NCI-H510A treated with DMSO at 0.1 percent for 48 hours (cell line): ENCODE results near the gene ARL6IP6.
"Not testable (repeated sequence)": the region's sequence is repeated elsewhere in the genome, so short reads cannot be mapped to it uniquely, and the experiment has no call there.

Experiments used
- DNase-seq: peaks from one replicate; lab custom pipeline; 2025; lab: John Stamatoyannopoulos, UW

Gene ARL6IP6

DNA sequence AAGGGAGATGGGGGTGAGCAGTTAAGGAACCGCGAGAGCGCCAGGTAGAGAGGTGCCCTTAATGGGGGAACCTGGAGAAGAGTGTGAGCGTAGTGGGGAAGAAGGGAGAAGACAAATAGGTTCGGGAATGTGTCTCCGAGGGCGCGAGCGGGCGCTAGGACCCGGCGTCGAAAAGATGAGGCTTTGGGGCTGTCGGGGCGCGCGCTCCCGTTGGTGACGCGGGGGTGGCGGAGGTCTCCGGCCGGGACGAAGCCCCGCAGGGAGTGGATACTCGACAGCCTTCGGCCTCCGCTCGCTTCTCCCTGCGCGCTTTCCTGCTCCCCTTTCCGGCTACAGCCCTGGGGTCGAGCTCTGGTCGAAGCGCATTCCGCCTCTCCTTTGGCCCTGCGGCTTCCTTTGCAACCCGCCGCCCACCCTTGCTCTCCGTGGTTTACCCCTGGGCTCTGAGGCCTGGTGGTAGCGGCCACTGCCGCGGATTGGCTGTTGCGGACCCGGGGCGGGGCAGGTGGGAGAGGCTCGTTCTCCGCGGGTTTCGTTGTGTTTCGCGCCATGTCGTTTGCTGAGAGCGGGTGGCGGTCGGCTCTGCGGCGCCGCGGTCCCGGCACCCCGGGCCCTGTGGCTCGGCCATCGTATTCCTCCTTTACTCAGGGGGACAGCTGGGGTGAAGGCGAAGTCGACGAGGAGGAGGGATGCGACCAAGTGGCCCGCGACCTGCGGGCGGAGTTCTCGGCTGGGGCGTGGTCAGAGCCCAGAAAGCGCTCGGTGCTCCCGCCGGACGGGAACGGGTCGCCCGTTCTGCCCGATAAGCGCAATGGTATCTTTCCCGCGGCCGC is at the start of gene ARL6IP6:
ARL6IP6 (plus strand) TSS at position 545 of the 833 bp plus-strand sequence; CDS start at position 550, 5 bp downstream.
- peak; percentile 88 for DNase-seq

DNA sequence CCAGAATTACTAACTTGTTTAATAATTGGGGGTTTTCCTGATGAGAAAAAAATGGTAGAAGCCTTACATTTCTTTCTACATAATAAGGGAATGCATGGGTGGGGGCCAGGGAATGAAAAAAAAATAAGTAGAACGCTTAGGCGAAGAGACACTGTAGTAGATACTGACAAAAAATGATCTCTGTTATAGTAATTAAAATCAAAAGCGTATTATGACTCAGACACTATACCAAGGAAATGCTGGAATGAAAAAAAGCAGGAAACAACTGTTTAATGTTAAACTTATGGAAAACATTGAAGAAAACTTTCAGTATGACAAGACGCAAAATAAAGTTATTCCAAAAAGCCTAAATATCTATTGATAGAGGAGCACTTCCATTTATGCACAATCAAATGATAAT is 44.1 kb upstream of the ARL6IP6 start:
- no peak for DNase-seq

DNA sequence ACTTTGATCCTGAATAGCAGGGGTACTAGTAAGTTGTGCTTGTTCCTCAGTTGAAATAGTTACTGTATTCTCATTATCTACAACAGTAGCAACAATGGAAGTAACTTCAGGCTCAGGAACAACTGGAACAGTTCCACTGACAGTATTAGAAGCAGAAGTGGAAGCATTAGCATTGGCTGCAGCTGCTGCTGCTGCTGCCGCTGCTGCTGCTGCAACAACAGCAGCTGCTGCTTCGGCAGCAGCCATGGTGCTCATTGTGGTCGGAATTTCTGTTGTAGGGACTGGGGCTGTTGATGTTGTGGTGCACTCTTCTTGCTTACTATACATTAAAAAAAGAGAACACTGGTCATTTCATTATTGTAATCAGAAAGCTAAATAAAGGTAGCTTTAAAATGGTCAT is 42.0 kb upstream of the ARL6IP6 start:
- DNase-seq, result no peak

DNA sequence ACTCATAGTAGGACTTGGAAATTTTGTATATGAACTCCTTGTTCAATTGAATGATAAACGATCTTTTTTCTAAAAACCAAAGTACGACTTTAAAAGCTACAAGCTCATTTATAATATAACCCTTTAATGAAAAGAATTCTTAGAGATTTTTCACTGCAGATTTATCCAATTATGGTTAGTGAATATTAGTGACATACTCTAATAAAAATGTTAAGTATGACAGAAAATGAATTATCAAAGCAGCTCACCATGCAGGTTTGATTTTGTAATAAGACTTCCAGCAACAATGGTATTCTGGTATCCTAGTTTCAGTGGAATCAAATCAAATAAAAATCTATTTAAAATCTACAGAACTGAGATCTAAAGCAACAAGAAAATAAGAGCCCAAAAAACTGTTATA is 39.6 kb upstream of the ARL6IP6 start:
- DNase-seq, result no peak

DNA sequence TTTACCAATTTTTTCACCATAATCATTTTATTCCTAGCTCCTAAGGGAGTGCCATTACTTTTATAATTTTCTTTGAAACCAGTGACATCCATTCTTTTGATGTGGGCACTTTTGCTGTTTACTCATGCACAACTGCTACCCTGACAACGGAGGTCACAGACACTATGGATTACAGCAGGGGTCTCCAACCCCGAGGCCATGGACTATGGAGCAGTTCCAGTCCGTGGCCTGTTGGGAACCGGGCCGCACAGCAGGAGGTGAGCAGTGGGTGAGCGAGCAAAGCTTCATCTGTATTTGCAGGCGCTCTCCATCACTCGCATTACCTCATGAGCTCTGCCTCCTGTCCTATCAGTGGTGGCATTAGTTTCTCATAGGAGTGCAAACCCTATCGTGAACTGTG is 35.8 kb upstream of the ARL6IP6 start:
- no peak for DNase-seq

DNA sequence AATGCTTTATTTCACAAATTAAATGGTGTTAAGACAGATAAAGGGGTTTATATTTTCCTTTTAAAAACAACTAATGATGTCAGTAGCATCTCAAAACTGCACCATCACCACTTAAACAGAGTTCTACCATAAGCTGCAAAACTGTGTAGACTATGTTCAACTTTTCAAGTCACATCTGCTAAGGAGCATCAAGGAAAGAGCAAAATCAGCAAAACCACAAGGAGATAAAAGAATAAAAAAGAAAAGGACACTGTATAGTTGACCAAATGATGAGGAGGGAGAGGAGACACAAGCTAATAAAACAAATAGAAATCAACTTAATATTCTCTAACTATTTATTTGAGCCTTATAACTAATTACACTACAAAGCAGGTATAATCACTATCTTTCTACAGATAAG is 35.0 kb upstream of the ARL6IP6 start:
- no peak for DNase-seq

DNA sequence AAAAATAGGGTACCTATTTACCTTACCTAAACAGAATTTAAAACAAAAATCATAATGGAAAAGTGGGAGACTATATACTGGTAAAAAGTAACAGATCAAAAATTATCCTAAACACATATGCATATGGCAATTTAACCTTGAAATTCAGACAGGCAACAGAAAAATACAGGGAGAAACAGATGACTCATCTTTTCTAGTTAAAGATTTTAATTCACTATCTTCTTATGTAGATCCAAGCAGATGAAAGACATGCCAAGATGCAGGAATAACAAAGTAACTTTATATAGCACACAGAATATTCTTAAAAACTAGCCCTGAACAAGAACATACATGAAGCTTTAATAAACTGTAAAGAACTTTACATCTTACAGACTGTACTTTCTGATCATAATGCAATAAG is 32.1 kb upstream of the ARL6IP6 start:
- DNase-seq, result no peak

DNA sequence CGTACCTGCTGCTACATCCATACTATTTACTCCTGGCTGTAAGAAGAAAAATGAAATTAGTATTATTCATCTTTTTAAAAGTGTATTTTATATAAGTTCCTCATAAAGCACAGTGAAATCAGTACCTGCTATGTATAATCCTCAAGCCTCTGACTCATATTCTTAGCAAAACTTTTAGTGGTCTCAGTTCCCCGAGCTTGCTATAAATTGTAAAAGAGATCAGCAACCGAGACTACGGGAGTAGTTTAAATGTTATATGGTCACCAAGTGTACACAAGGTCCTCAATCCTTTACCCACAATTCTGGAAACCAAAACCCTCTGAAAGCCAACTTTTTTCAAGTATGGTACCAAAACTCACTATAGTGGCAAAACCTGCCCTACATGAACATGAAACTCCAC is 25.4 kb upstream of the ARL6IP6 start:
- DNase-seq, result no peak

DNA sequence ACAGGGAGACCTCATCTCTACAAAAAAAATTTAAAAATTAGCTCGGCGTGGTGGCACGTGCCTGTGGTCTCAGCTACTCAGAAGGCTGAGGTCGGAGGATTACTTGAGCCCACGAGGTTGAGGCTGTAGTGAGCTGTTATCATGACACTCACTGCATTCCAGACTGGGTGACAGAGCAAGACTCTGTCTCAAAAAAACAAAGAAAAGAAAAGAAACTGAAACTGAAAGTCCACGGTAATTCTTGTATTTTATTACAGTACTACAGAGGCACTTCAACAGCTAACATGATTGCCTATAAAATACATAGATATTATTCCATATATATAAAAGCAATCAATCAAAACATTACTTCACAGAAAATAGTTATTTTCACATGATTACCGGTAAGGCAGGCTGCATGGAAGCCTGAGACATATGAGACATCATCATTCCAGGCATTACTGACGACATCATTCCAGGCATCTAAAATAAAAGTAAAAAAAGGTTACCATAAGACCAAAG is 24.2 kb upstream of the ARL6IP6 start:
- DNase-seq, result no peak

DNA sequence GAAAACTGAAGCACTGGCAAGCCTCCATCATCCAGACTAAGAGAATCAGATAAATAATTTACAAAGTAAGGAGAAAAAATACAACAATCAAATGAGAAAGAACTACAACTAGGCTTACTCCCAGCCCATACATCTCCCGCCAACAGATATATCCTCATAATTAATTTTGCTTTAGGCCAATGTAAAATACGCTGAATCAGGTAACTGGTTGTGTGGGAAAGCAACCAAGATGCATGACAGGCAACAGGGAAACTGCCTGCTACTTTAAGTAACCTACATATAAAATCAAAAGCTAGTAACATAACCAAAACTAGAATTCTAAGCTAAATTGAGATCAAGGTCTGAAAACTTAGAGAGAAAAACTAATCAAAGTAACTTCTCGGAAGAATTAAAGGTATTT is 22.7 kb upstream of the ARL6IP6 start:
- DNase-seq, result no peak

DNA sequence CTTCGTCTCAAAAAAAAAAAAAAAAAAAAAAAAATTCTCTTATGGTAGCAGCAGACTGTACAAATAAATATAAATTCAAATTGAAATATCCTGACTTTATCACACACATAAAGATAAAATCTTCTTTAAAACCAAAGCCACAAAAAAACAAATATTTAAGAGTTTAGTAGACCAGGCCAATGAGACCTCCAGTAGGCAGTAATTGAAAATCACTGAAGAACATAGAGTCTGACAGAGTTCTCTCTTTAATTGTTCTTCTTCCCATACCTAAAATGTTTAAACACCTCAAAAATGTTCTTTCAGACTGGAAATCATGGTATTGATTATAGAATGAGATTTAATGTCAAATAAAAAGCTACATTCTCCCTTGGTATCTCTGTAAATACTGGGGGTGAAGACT is 21.9 kb upstream of the ARL6IP6 start:
- no peak for DNase-seq

DNA sequence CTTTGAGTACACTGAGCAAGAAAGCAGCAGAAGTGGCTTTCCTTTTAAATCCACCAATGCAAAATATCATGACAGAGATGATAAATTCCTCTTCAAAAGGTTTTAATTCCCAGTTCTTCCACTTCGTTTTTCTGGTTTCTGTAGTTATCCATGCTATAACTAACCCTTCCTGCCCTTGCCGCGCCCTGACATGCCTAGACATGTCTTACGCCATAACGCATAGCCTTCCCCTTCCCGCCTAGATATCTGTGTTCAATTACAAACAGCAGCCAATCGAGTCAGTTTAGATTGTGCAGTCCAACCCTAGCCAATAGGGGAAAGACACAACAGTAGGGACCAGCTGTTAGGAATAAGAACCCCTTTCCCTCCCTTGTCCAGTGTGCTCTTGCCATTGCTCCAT is 17.2 kb upstream of the ARL6IP6 start:
- DNase-seq, result no peak

DNA sequence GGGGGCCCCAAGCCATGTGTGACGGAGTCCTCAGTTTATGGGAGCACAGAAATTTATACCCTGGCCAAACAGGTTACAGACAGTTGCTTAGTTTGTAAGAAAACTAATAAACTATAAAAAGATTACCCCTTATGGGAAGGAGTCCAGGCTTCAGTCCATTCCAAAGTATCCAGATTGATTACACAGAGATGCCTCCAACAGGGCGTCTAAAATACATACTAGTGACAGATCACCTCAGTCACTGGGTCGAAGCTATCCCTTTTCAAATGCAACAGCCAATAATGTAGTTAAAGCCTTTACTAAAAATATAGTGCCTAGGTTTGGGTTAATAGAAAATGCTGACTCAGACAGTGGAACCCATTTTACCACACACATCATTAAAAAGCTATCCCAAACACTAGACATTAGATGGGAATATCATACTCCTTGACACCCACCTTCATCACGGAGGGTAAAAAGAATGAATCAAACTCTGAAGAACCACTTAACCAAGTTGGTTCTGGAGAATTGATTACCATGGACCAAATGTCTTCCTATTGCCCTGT is 11.9 kb upstream of the ARL6IP6 start:
- no peak for DNase-seq

DNA sequence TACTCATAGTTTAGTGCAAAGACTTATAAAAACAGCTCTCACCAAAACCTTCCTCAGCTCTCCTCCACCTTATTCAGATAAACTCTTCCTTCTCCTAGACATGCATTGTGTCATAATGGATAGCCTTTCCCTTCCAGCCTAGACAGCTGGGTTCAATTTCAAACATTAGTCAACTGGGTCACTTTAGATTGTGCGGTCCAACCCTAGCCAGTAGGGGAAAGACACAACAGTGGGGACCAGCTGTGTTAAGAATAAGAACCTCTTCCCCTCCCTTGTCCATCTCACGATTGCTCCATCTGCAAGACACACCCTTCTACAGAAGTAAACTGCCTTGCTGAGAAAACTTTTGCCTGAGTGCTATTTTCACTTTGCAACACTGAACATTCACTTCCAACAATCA is 9.7 kb upstream of the ARL6IP6 start:
- no peak for DNase-seq

DNA sequence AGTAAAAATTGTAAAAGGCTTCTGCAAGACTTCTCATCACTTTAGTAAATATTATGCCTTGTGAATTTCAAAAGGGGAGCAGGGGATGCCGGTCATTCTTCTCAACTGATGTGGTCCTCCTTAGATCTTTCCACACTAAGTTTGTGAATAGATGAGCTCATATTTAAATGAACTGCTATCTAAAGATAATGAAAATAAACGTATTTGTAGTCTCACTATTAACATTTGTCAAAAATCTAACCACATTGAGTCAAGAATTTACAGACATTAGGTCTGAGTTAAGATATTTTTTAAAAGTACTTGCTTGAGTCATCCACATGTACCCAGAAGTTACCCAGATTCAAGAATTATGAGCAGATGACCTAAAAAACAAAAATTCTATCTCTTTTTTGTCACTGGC is 7.7 kb upstream of the ARL6IP6 start:
- no peak for DNase-seq

DNA sequence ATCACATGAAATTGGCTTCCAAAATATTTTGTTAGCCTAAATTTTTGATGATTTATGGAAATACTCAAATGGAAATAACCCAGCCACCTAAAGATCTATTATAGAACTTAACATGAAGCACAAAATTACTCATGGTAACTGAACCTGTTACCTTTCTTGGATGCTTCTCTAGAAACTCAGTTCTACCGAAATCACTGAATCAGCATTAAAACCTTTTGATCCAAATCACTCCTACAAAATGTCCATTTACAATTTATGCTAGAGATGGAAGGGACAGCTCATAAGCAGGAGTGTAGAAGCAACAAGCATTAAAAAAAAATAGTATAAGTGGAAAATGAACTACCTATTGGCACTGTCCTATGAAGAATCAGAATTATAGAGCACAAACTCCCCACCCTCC is 3.3 kb upstream of the ARL6IP6 start:
- no peak for DNase-seq

DNA sequence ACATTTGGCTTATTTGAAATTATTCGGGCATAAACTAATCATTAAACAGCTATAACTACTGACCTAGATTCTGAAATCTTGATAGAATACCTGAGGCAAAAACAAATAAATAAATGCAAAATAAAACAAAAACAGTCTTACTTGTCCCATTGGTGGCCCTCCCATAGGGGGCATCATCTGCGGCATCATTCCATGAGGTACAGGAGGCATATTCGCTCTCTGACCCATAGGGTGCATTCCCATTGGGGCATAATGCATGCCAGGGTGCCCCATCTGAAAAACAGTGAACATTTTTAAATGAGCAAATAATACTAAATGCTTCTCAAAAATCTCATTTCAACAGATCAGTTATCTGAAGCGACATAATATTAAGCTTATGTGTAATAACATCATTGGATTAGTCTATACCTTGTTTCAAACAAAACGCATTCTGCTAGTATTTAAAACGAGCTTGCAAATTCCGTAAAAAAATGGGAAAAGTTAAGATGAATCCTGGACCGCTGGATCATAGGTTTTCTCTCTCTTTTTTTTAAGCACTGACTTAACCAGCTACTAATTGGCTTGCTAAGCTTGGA is 2.5 kb upstream of the ARL6IP6 start:
- no peak for DNase-seq

DNA sequence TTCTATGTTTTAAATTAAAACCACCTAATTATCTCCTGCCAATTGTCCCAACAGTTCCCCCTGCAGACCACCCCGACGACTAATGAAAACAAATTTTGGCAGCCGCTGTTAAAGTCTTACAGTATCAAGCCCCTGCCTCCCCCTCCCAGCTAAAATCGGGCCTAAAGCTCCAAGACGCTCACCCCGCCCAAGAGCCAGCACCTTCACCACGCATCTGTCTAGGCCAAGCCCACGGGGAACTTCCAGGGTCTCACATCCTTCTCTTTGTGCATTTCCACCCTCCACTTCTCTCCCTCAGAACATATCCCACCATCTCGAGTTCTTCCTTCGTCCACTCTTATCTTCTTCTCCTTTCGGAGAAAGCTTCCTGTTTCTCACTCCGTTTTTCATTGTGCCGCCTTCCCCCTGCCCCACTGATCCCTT is 1.6 kb upstream of the ARL6IP6 start:
- peak; percentile 3 for DNase-seq

DNA sequence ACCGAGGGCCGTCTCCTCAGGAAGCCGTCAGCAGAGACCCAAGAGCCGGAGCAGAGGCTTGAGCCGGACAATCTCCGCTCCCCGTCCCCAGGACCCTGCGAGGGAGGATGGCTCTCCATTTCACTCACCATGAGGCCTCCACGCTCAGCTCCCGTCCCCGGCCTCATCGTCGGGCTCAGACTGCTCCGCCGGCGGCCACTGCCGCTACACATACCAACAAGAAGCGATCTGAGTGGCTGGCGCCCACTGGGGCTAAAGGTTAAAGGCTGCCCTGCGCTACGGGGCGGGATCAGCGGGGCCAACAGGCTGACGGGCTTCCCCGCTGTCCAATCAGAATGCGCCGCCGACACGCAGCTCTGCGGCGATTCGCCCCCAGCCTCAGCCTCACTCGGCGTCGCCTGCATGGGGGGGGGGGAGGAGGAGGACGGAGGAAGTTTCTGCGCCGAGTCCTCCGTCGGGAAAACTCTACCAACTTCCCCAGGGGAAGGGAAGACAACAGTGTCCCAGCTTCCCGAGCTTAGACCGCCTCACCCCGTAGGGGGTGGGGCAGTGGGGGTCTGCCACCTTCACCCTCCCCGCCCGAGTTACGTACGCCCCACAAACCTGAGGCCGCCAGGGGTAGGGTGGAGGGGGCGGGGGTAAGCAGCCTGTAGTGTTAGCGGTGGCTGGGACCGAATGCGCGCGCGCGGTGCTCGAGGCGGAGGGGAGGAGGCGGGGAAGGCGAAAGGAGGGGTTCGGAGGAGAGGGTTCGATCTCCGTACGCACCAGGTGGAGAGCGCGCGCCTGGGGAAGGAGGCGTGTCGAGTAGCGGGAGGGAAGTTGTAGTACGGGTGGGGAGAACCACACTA is 968 bp upstream of the ARL6IP6 start, which contains the start of gene PRPF40A:
PRPF40A (minus strand) TSS at position 234 of the 848 bp plus-strand sequence; CDS start at position 212, 22 bp downstream.
- DNase-seq, result peak; percentile 88

DNA sequence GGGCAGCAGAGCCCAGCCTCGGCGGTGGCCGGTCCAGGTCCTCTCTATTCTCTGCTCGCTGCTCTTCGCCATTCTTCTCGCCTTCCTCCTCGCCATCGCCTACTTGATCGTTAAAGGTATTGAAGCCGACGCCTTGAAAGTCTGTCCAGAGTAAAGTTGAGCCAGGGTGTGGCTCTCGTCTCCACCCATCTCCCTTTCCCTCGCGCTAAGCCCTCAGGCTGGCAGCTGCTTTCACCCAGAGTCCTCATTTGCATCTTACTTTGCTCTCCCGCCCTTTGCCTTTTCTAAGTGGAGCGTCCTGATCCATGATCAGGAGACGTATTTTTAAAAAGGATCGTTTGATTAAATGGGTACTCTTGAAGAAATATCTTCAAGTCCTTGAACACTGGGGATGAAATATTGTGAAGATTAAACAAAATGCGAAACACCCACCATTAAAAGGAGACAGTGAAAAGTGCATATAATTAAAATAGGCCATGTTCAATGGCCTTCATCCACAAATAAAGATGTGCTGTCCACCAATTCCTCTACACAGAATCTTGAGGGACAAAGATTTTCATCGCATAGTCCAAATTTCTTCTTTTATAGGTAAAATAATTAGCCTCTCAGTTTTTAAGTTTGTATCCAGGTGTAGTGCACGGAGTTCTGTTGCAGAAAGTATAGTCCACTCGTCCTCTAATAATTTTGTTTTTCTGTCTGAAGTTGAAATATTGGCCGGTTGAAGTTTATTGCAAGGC is 657 bp downstream of the ARL6IP6 start:
- peak; percentile 36 for DNase-seq

DNA sequence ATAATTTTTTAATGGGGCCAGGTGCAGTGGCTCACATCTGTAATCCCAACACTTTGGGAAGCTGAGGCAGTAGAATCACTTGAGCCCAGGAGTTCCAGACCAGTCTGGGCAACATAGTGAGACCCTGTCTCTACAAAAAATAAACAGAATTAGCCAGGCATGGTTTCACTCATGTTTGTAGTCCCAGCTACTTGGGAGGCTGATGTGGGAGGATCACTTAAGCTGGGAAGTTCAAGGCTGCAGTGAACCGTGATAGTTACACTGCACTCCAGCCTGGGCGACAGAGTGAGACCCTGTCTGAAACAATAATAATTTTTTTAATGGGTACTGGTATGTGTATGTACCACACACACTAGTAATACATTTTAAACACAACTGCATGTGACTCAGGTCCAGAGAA is 2.4 kb downstream of the ARL6IP6 start:
- no peak for DNase-seq

DNA sequence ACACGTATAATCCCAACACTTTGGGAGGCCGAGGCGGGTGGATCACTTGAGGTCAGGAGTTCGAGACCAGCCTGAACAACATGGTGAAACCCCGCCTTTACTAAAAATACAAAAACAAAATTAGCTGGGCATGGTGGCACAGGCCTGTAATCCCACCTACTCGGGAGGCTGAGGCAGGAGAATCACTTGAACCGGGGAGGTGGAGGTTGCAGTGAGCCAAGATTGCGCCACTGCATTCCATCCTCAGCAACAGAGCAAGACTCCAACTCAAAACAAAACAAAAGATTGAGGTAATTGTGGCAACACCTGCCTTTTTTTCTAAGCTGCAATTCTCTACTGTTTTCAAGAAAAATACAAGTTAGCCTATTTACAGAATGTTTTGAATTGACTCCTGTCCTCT is 4.2 kb downstream of the ARL6IP6 start:
- DNase-seq, result not testable (repeated sequence)
